Right lung (tissue), 5 donors: ENCODE measurements around the gene SLITRK3. TPM values are rescaled to one million over a fixed set of nuclear protein-coding genes. Genes with fewer than 3 reads are reported as not detected.
"Not testable (repeated sequence)": the region's sequence is repeated elsewhere in the genome, so short reads cannot be mapped to it uniquely, and the experiment has no call there.

Source experiments
- DNase-seq, 2 donors: peaks; one replicate each; pipeline ENCODE4 v3.0.0-alpha.2; 2013
- polyA plus RNA-seq, 5 donors: library from polyadenylated mRNA; unstranded; fragments of 120-200 nt; gene quantifications; one replicate each; pipeline versions ENCODE4 v1.2.1 to v1.2.3, GENCODE V29; 2013; ENCODE audit warnings: inconsistent platforms in 1 of 5, low replicate concordance in 1 of 5; ENCODE audit not compliant: insufficient read length in 5 of 5, insufficient read depth in 1 of 5

SLITRK3 gene
- polyA plus RNA-seq, 5 donors = 0.04 to 0.10 (median 0.06) TPM; not detected in 2

DNA sequence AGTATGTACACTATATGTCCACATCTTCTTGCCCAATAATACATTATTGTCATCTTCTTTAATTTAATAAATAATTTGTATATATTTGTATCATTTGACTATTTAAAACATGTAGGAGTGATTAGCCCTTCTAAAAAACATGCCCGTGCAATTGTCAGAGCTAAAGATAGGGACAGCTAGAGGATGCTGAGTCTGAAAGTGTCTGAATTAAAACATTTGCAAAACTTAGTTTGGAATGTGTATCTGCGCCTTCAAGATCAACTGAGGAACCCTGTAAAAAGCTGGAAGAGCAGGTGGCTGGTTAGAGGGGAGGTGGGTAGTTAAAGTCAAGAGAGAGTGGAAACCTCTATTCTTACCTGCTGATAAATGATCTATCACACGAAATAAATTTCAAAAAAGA is 4.7 kb downstream of the SLITRK3 start:
- DNase-seq = no peak

DNA sequence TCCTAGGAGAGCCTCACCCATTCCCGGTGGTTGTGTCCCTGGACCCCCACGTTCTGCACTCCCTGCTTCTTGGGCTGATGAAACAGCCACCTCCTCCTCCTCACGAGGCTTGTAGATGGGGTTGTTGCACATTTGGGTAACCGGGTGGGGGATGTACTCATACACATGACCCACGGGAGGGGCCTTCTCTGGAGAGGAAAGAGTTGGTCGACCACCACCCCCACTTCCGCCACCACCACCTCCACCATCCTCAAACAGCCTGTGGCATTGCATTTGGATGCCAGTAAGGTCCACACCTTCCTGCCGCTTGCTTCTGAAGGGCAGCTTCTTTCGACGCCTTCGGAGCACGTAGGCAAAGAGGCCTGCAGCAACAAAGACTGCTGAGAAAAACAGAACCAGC is 7.7 kb downstream of the SLITRK3 start:
- no peak for DNase-seq

DNA sequence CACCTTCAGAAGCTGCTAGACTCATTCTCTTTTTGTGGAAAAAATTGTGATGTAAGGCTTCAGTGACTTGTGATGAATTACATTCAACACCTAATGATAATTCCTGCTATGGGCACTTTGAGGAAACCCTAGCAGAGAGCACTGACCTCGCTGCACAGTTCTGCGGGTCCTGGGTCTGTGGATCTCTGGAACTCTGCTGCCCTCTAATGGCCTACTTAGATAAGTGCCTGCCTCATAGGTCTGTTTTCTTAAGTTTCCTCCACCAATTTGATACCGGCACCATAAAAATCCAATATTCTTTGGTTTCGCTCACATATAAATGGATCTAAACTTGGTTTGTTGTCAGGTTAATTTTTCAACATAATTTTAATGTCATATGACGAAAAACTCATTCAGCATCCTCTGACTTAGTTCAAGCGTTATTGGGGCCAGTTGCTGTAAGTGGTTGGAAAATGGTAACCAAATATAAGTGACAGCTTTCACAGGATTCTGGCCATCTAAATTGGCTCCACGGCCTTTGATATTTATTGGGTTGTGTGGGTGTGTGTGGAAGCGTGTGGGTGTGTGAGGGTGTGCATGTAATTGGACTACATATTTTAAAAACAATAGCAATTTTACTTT is 10.4 kb downstream of the SLITRK3 start:
- DNase-seq = peak in 1 of 2 donors; percentile 59

- no peak for DNase-seq
Observed at GRCh38 chr3:165181556-165181955, 14.6 kb downstream of the SLITRK3 start.

GRCh38 chr3:165170236-165170635 is 25.9 kb downstream of the SLITRK3 start:
- DNase-seq = no peak

DNA sequence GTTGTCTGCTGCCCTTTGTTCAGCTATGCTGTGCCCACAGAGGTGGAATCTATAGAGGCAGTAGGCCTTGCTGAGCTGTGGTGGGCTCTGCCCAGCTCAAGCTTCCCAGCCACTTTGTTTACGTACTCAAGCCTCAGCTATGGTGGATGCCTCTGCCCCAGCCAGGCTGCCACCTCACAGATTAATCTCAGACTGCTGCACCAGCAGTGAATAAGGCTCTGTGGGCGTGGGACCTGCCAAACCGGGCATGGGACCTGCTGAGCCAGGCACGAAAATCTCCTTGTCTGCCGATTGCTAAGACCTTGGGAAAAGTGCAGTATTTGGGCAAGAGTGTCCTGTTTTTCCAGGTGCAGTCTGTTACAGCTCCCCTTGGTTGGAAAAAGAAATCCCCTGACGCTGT is 26.8 kb downstream of the SLITRK3 start:
- no peak for DNase-seq

GRCh38 chr3:165162883-165163282 is 33.3 kb downstream of the SLITRK3 start:
- DNase-seq = no peak

DNA sequence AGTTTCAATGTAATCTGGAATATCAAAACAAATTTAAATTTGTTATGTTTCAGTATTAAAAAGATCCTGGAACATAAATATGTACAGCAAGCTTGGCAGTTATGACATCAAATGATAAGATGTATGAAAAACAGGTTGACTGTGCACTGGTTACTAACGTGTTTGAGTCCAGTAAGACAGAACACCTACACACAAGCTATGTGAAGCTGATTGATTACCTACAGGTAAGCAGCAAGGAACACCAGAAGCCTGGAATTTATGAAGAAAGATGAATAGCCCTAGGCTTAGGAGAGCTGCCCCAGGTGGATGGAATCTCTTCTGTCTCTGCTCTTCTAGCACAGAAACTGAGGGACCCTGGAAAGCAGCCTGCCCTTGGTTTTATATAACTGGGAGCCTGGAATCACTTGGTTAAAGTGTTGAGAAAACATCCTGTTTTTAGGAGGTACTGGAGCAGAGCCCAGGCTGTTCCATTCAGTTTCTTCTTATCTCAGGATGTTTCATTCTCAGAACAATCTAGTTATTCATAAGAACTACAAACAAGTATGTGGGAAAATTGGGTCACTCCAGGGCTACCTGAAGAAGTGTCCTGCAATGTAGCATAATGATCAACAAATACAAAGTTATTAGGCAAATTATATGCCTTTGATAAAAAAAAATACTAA is 36.3 kb downstream of the SLITRK3 start:
- no peak for DNase-seq

GRCh38 chr3:165158011-165158410 is 38.2 kb downstream of the SLITRK3 start:
- no peak for DNase-seq

- no peak for DNase-seq
Observed at GRCh38 chr3:165156757-165157420, 39.3 kb downstream of the SLITRK3 start.

- DNase-seq = no peak
Observed at GRCh38 chr3:165148876-165149441, 47.2 kb downstream of the SLITRK3 start.

GRCh38 chr3:165144271-165144670 is 51.9 kb downstream of the SLITRK3 start:
- DNase-seq = no peak

GRCh38 chr3:165139918-165140317 is 56.3 kb downstream of the SLITRK3 start:
- DNase-seq = not testable (repeated sequence)

Other genes with a start within 250 kb of the SLITRK3 start
- under 1 TPM in 1 of 5 donors, not detected in 4; 0.17 TPM for gene SI, start 117.9 kb downstream of the SLITRK3 start, polyA plus RNA-seq